ENCODE data around the gene TARBP1.

- TF ChIP-seq CTCF (IDR thresholded peaks at IDR 0.05) (no peak), EP300 (IDR thresholded peaks at IDR 0.05) (no peak), POLR2AphosphoS5 (IDR thresholded peaks at IDR 0.05) (no peak)
These were observed 130.0 kb downstream of the TARBP1 start for GRCh38 chr1:234348964-234349363.
